GM19467 (cell line): Measurements from ENCODE around the gene LDLRAD3.

Experiments
- ATAC-seq: cut with Tn5 transposase; IDR thresholded peaks from one replicate; pipeline ENCODE4 v1.9.1; 2021; ENCODE audit warnings: mild to moderate bottlenecking, moderate library complexity; ENCODE audit not compliant: unreplicated experiment

The LDLRAD3 gene

GRCh38 chr11:35953081-35953760 lies 9.4 kb downstream of the LDLRAD3 start:
- no peak for ATAC-seq

DNA sequence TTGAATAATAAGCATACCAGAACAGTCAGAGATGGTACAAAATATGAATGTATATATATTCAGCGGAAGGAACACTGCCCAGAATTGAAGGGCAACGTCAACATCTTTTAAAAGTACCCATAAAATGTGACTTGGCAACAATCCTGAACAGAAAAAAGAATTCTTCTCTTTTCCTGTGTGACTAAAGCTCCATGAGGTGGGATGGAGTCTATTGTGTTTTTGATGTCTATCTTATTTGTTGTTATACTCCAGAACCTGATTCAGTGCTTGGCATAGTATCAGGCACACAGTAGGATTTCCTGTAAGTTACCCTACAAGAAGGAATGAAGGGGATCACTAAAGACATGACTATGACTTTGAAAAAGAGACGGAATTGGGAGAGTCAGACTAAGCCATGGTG lies 10.3 kb downstream of the LDLRAD3 start:
- no peak for ATAC-seq

DNA sequence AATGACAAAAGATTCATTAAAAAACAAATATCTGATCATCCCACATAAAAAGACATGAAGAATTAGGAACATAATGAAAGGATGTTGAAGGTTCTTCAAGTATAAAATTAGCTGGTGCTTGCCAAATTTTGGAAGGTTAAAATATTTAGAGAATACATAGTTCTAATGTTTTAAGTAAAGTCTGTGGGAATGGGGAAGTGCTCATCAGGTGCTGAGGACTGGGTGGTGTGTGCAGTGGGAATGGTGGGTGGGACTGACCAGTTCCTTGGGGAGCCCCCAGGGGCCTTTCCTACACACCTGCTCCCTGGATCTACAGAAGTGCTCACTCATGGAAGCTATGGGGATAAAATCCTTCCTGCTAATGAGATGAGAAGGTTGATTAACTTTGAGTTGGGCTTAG lies 11.8 kb downstream of the LDLRAD3 start:
- ATAC-seq: no peak

GRCh38 chr11:35962369-35963138 lies 18.7 kb downstream of the LDLRAD3 start:
- no peak for ATAC-seq

DNA sequence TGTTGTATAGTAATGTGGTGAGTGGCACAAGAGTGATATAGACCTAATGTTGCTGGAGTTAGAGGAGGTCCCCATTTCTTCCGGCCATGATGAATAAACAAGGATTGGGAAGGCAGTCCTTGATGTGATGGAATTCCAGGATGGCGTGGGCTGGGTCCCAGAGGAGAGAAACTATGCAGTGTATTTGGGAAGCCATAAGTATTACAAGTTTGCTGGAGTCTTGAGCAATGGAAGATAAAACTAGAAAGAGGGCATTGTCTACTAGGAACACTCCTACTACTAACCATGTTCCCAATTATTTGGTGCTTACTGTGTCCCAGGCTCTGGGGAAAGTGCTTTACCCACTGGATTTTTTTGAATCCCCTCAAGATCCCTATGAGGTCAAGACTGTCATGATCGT lies 20.0 kb downstream of the LDLRAD3 start:
- ATAC-seq: no peak

DNA sequence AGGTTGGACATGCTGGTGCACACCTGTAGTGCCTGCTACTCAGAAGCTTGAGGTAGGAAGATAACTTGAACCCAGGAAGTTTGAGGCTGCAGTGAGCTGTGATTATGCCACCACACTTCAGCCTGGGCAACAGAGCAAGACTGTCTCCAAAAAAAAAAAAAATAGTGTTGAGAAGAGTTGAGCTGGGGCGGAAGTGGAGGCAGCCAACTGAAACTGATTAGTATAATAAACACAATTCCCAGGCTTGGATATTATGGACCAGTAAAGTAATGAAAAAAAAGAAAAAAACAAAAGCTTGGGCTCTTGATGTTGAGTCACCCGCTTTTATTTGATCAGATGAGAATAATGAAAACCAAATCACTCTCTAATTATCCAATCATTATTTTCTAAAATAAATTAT lies 21.0 kb downstream of the LDLRAD3 start:
- no peak for ATAC-seq

- ATAC-seq: no peak
Observed at GRCh38 chr11:35967042-35967441, 23.2 kb downstream of the LDLRAD3 start.

DNA sequence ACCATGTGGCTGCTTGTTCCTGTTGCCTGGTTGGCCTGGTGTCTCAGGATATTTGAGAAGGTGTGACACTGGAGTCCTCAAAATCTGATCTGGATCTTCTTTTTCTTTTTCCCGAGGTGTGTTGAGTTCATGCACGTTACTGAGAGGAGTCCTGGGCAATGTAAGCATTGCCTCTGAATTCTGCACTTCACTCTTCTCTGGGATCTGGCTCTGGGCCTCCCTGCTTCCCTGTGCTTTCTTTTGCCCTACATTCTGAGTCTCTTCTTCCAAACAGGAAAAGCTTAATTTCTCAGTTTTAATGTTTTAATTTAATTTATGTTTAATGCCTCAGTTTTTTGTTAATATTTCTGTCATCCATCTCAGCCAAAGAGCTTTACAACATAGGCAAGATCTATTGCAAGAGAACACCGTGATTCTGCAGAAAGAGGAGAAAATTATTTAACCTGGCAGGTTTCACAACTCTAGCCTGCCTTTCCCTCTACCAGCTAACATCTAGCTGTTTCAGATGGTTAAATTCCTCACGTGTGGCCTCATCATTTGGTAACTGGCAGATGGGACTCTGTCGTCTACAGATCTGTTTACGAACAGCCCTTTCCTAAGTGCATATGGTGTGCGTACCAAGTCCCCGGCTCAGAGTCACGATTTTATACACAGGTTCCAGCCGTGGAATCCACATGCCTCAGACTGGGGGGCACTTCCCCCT lies 24.7 kb downstream of the LDLRAD3 start:
- ATAC-seq: no peak

- no peak for ATAC-seq
Observed at GRCh38 chr11:35969089-35970042, 25.5 kb downstream of the LDLRAD3 start.

GRCh38 chr11:35970445-35970844 lies 26.6 kb downstream of the LDLRAD3 start:
- ATAC-seq: no peak

GRCh38 chr11:35971841-35972422 lies 28.1 kb downstream of the LDLRAD3 start:
- ATAC-seq: no peak

- no peak for ATAC-seq
Observed at GRCh38 chr11:35974882-35975589, 31.2 kb downstream of the LDLRAD3 start.

GRCh38 chr11:35976434-35976833 lies 32.6 kb downstream of the LDLRAD3 start:
- no peak for ATAC-seq

GRCh38 chr11:35978183-35978582 lies 34.3 kb downstream of the LDLRAD3 start:
- no peak for ATAC-seq

DNA sequence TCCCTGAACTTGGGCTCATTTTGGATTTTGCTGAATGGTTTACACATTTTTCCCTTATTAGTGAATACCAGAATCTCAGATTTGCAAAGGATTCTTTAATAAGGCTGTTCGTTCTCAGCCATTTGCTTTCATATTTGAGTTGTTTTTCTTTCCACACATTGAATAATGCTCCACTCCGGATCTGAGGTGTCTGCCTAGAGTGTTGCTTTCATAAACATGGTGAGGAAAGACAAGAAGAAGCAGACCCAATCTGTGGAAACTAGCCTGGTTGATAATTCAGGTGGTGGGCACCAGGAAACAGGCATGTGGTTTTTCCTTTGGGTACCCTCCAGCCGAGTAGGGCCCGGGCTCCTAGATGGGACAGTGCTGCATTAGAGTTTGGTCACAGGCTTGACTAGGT lies 35.0 kb downstream of the LDLRAD3 start:
- no peak for ATAC-seq

DNA sequence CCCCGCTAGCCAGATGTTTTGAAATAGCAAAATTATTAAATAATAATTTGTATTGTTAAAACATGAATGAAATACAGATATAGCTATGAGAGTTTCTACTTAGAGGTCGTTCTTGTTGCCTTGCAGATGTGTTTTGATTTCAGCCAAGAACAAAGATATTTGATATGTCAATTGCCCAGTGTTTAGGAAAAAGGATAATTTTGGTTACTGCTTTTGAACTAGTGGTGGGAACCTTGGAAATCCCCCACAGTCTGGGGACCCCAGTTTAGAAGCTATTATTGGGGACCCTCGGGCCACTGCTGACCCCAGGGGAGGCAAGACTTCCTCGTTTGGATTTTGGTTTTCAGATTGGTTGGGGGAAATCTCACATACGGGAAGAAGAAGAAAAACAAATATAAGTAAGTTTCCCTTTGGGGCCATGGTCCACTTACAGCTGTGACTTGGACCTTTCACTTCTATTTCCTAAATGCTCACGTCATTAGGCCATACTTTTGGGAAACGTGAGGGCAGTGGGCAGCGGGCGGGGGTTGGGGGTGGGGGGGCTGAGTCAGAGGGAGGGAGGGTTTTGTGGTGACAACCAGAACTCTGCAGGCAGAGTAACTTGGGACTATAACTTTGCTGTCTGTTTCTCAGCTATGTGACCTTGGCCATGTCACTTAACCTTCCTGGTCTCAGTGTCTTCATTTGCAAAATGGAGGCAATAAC lies 37.0 kb downstream of the LDLRAD3 start:
- ATAC-seq: no peak

DNA sequence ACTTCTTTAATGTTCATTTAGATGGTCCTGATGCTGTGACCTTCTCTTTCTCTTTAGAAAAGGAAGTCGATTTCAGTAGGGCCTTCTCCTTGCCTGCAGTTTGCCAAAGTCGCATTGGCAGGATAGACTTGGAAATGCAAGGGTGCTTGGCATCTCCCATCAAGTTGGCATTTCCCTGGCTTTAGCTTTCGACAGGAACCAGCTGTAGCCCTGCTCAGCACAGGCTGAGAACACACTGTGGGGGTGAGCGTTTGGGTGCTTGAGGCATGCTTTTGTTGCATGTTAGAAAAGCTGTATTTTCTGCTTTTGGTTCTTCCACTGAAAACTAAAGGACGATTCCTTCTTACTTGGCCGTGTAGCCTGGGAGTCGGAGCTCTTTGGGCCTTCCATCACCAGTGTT lies 37.7 kb downstream of the LDLRAD3 start:
- no peak for ATAC-seq

DNA sequence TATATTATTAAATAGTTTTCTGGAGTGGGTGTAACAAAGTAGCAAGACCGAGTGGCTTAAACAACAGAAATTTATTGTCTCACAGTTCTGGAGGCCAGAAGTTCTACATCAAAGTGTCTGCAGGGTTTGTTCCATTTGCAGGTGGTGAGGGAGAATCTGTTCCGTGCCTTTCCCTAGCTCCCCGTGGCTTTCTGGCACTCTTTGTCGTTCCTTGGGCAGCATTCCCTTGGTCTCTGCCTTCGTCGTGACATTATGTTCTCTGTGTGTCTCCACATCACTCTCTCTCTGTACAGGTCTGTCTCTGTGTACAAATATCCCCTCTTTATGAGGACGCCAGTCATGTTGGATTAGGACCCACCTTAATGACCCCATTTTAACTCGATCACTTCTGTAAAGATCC lies 38.2 kb downstream of the LDLRAD3 start:
- ATAC-seq: no peak

- no peak for ATAC-seq
Observed at GRCh38 chr11:35983981-35984380, 40.1 kb downstream of the LDLRAD3 start.
